Measurements from ENCODE around the gene SIK2. TPM values are rescaled to one million over a fixed set of nuclear protein-coding genes. Genes with fewer than 3 reads are reported as not detected.

SIK2 gene
- total RNA-seq, 4 donors from 2014 or later, result 6.1 to 24.3 (median 9.5) TPM

DNA sequence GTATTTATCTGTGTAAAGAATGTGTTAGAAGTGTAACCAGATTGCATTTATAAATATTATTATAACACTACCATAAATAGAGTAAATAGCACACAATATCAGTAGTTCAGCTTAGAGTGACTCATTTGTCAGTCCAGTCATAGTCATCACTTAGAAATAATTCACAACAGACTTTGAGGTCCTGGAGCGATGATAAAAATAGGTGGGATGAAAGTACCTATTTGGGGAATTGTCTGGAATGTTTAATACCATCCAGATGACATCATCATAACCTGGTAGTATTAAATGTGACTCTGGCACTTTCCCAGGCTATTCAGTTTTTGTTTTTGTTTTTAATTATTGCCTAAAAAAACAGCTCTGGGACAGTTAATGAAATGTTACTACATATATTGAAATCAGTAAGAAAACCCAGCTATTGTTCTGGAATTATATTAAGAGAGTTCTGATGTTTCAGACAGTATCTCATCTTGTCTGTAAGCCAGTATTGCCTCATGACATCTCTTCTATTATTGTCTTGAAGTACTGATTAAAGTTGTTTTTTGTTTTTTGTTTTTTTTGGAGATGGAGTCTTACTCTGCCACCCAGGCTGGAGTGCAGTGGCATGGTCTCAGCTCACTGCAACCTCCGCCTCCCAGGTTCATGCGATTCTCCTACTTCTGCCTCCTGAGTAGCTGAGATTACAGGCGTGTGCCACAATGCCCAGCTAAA is 74.8 kb downstream of the SIK2 start:
- no peaks in the 10 kb centered on the region for H3K9me3 ChIP-seq
- 80 to 87% methylated on average over 4 of the region's 4 CpGs for WGBS, 2 donors
- DNase-seq, result no peak
- H3K4me3 ChIP-seq, result no peak overlapping the region
- H3K36me3 ChIP-seq, result peaks cover 3 to 41% (median 5%) of the 10 kb centered on the region in 3 donors
- intact Hi-C loops (cut with DNase I), result no loop called here
- H3K4me1 ChIP-seq, result peaks cover 0 to 4% (median 0%) of the 10 kb centered on the region in 3 donors
- TF ChIP-seq CTCF (IDR thresholded peaks at IDR 0.05), result no peak
- TF ChIP-seq POLR2A (IDR thresholded peaks at IDR 0.05), result no peak
- no peaks in the 10 kb centered on the region for H3K27me3 ChIP-seq
- H3K27ac ChIP-seq, result no peak overlapping the region

GRCh38 chr11:111680486-111681175 is 78.4 kb downstream of the SIK2 start:
- Histone ChIP-seq H3K4me3 (no peak overlapping the region), H3K36me3 (peaks cover 0 to 16% (median 0%) of the 10 kb centered on the region in 3 donors), H3K27ac (no peak overlapping the region), H3K4me1 (peaks cover 0 to 4% (median 0%) of the 10 kb centered on the region in 3 donors), H3K27me3 (no peaks in the 10 kb centered on the region), H3K9me3 (no peaks in the 10 kb centered on the region)
- intact Hi-C loops (cut with DNase I), result no loop called here
- TF ChIP-seq CTCF (IDR thresholded peaks at IDR 0.05) (no peak), POLR2A (IDR thresholded peaks at IDR 0.05) (no peak)
- DNase-seq, result no peak
- WGBS, 2 donors, result 92 to 100% methylated on average over 3 of the region's 3 CpGs

DNA sequence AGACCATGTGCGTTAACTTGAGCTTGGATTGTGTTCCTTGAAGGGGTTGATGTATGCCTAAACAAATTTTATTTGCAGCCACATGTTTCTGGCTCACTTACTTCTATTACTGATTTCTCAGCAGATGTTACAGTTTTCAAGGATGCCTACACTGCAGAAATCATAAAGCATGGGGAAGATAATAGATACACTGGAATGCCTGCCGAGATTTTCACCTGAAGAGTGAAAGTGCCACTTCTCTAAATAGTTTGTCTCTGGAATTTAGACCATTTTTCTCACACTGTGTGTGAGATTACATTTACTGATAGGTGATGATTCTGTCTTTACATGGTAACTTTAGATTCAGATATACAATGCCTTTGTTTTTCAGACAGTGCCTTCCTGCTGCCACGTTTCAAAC is 81.6 kb downstream of the SIK2 start:
- Histone ChIP-seq H3K27ac (no peak overlapping the region), H3K36me3 (peaks cover 0 to 23% (median 0%) of the 10 kb centered on the region in 3 donors), H3K9me3 (no peaks in the 10 kb centered on the region), H3K4me3 (no peak overlapping the region), H3K27me3 (no peaks in the 10 kb centered on the region), H3K4me1 (no peaks in the 10 kb centered on the region)
- intact Hi-C loops (cut with DNase I), result no loop called here
- WGBS, 2 donors, result 93 to 96% methylated on average over 3 of the region's 3 CpGs
- TF ChIP-seq CTCF (IDR thresholded peaks at IDR 0.05) (no peak), POLR2A (IDR thresholded peaks at IDR 0.05) (no peak)
- no peak for DNase-seq

- no peak for DNase-seq
- TF ChIP-seq POLR2A (IDR thresholded peaks at IDR 0.05) (no peak), CTCF (IDR thresholded peaks at IDR 0.05) (no peak)
- no peaks in the 10 kb centered on the region for H3K27me3 ChIP-seq
- 88 to 97% methylated on average over 2 of the region's 2 CpGs for WGBS, 2 donors
- H3K27ac ChIP-seq, result no peak overlapping the region
- H3K4me1 ChIP-seq, result no peaks in the 10 kb centered on the region
- no peak overlapping the region for H3K4me3 ChIP-seq
- intact Hi-C loops (cut with DNase I), result no loop called here
- peaks cover 0 to 27% (median 0%) of the 10 kb centered on the region in 3 donors for H3K36me3 ChIP-seq
- H3K9me3 ChIP-seq, result no peaks in the 10 kb centered on the region
Measured at GRCh38 chr11:111684251-111684650, 82.0 kb downstream of the SIK2 start.

GRCh38 chr11:111688013-111688412 is 85.8 kb downstream of the SIK2 start:
- intact Hi-C loops (cut with DNase I), result no loop called here
- Histone ChIP-seq H3K9me3 (no peaks in the 10 kb centered on the region), H3K36me3 (peaks cover 0 to 45% (median 0%) of the 10 kb centered on the region in 3 donors), H3K4me1 (no peaks in the 10 kb centered on the region), H3K27me3 (no peaks in the 10 kb centered on the region), H3K4me3 (no peak overlapping the region), H3K27ac (no peak overlapping the region)
- 87 to 97% methylated on average over 7 of the region's 7 CpGs for WGBS, 2 donors
- TF ChIP-seq POLR2A (IDR thresholded peaks at IDR 0.05) (no peak), CTCF (IDR thresholded peaks at IDR 0.05) (no peak)
- DNase-seq, result no peak

Measured in esophagus squamous epithelium (tissue), 5 donors.